Measurements from ENCODE around the gene RAMAC.
"Not testable (repeated sequence)": the region's sequence is repeated elsewhere in the genome, so short reads cannot be mapped to it uniquely, and the experiment has no call there.

RAMAC gene

DNA sequence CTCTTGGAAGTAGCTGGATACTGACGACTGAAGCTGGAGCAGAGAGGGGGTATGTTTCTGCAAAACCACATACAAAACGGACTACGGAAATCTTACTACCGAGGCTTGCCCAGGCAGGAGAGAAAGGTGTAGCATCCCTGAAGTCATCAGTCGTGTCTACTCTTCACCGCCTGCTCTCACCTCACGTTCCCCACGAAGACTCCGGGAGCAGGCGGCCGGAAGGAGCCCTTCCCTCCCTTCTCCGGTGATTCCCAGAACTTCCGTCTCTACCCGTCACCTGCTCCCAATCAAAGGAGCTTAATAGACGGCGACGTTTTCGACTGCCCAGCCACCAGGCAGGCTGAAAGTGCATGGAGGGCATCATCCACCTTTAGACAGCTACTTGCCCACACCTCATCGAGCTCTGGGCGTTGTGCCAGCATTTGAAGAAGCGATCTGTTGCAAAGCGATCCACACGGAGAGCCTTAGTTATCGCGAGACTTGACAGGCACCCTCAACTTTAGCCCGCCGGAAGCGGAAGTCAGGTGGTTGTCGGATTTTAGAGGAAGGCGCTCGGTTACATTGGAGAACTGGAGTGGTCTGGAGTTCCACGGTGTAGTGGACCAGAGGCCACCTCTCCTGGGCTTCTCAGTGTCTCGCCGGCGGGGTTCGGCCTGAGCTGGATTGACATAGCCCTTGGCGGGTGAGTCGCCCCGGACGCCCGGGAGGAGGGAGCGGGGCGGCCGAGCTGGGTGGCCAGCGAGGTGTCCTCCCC, at the start of gene RAMAC:
RAMAC (plus strand) TSS at position 523 of the 754 bp plus-strand sequence. CDS start 2,809 bp downstream, outside the sequence.
- DNase-seq (ENCODE audit: low spot score) = peak; percentile 92

DNA sequence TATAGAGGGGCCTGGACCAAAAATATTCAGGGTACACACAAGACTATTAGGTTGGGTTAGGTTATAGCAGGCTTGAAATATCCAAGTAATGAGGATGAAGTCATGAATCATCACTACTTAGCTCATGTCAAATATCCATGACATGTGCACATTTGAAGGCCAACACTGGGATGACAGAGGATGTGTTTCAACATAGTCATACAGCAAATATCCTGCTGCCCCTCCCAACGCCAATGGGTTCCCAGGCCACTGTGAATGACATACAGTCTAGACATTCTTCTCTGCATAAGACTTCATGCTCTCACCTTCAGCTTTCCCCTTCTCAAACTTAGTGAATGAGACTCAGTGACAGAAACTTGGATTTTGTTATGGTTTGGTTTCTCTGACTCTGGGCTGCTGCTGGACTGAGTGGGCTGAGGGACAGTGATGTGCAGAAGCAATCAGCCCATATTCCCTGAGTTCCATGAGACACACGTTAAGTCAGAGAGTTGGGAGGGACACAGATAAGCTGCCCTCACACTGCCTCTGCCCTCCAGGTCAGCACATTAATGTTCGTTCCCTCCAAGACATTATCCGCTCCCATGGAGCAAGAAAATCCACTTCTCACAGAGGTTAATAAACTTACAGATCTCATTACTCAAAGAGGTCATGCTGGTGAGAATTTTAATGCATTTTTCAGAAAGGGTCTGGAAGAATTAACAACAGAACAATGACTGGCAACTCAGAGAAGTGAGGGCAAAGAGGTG, 48.9 kb upstream of the RAMAC start:
- peak; percentile 31 for DNase-seq (ENCODE audit: low spot score)

DNA sequence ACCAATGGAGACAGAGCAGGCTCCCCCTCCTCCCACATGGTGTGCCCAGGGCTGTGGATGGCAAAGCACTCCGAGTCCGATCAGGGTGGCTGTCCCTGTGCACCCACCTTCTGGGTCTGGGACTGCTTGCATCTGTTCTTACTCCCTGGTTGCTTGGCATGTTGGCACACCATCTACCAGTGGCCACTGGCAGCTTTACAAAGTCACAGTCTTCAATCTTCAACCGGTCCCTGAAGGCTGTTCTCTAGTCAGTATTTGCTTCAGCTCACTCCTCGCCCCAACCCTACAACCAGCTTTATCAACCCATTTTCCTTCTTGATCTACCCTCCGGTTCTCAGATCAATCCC, 48.3 kb upstream of the RAMAC start:
- no peak for DNase-seq (ENCODE audit: low spot score)

DNA sequence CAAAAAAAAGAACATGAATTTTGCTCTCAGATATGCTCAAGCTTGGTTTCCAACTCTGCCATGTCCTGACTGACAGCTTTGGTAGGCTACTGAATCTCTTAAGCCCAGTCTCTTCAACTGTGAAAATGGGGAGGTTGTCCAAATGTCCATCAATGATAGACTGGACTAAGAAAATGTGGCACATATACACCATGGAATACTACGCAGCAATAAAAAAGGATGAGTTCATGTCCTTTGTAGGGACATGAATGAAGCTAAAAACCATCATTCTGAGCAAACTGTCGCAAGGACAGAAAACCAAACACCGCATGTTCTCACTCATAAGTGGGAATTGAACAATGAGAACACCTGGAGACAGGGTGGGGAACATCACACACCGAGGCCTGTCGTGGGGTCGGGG, 46.3 kb upstream of the RAMAC start:
- DNase-seq (ENCODE audit: low spot score) = not testable (repeated sequence)

DNA sequence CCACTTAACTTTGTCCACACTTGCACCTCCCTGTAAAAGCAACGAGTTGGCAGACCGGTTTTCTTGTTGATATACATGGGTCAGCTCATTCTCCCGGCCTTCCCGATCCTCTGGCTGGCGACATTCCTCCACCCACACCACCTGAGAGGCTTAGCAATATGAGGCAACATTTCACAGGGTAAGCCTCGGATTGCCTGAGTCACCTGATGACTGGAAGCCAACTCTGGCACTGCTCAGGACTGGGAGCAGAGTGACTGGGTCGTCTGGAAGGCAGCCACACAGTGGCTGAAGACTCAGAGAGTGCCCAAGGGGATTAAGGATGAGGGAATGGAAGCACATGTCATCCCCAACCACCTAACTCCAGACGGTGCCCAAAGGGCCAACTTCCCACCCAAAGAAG, 43.3 kb upstream of the RAMAC start:
- peak; percentile 27 for DNase-seq (ENCODE audit: low spot score)

DNA sequence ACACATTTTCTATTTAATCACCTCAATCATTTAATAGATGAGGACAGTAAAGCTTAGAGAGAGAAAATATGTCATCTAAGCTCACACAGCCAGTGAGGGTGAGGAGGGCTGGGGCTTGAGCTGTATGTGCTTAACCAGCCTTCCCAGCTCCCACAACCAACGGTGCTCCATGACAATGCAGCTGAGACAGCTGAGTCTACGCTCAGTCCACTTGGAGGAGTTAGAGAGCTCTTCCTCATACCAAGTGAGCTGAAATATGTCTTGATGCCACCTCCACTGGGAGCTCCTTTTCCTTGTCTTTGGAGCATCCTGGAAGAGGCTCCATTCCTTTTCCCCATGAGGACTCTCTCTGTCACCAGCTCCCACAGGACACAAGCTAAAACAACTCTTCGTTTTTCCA, 42.8 kb upstream of the RAMAC start:
- DNase-seq (ENCODE audit: low spot score) = no peak

DNA sequence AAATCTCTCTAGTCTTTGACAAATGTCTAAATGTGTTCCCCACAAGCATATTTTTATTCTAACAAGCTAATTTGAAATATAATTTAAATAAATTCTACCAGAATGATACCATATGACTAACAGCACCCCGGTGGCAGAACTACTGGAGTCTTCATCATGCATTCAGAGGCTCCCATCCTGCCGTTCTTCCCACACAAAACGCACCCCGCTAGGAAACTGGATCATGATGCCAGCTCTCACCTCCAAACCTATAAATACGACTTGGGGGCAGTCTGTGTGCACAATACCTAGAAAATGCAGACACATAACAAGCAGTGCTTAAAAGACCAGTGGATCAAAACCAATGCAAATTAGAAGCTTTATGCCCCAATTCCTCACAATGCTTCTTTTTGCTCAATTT, 42.0 kb upstream of the RAMAC start:
- DNase-seq (ENCODE audit: low spot score) = no peak

DNA sequence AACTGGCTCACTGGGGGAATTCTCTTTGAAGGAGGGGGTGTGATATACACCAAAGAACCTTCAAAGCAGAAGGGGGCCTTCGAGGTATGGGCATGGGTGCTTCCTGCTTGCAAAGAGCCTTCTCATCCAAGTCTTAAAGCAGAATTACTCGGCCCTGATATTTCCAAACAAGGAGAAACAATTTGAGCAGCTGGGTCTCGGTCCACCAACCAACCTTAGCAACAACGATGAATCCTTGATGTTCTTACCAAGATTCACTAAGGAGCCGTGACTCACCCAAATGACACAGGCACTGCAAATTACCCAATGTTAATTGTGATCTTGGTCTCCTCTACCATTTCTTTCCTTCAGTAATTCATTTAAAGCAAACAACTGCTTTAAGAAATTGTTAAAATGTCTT, 41.2 kb upstream of the RAMAC start:
- DNase-seq (ENCODE audit: low spot score) = no peak

DNA sequence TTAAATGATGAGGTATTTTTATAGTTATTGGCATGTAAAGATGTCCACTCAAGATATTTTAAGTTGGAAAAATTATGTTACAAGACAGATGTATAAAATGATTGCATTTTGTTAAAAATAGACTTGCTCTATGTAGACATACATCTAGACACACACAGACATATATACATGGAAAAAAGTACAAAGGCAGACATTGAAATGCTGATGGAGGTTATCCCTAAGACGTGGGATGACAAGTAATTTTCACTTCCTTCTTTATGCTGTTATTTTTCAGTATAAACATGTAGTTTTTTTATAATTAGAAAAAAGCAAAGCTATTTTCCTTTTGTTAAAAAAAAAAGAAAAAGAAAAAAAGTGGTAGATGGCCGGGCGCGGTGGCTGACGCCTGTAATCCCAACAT, 40.7 kb upstream of the RAMAC start:
- no peak for DNase-seq (ENCODE audit: low spot score)

DNA sequence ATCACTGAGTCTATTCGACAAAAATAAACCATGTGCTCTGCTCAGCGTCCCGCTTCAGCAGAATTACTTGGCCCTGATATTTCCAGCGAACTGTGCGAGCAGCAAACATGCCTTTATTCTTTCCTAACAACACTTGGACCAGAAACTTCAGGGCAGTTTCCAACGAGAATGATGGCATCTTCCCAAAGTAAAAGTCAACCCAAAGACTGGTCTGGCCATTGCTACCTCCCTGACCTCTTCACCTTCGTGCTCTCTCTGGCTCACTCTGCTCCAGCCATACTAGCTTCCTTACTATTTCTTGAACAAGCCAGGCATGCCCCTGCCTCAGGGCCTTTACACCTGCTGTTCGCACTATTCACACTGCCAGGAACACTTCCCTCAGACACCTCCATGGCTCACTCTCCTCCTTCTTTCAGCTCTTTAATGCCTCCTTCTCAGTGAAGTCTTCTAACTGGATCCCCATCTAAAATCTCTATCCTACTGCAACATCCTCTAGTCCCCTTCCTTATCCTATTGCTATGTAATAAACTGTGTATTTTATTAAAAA, 39.8 kb upstream of the RAMAC start:
- DNase-seq (ENCODE audit: low spot score) = no peak

DNA sequence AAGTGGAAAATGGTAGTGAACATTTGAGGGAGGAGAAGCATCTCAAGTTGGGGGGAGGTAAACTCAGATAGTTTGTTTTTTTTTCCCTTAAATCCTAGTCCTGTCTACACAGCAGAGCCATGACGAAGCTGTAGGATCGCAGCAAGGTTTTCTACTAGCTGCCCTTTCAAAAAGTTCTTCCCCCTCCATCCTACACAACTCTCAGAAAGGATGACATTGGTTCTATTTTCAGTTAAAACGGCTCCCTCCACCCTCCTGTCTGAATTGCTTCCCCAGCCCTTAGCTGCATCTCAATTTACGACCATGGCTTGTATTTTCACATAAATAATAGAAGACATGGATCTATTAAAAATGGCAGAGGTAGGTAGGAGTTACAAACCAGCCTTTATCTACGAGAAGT, 35.7 kb upstream of the RAMAC start:
- DNase-seq (ENCODE audit: low spot score) = no peak

DNA sequence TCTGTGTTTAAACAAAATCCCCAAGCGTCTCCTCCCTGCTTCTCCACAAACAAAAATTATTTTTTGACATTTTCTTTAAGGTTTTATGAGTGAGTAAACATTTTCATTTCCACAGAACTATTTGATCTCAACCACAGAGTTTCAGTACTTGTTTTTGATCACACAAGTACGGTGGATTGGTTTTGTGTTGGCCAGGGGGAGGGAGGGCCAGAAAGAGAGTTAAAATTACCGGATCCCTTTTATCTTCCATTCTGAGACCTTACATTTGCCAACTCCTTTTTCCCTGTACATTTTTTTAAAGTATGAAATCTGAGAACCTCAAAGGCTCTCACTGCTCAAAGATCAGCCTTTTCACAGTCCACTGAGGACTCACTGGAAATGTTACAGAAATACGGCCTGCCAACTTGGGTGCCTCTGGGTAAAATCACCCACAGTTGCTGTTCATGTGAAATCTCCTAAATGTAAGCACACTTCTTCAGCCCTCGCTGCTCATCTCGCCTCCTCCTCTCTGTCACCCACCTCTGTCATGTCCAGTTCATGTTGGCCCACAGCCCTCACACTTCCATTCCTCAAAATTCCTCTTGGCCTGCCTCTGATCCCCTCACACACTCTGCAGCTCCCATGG, 35.2 kb upstream of the RAMAC start:
- no peak for DNase-seq (ENCODE audit: low spot score)

DNA sequence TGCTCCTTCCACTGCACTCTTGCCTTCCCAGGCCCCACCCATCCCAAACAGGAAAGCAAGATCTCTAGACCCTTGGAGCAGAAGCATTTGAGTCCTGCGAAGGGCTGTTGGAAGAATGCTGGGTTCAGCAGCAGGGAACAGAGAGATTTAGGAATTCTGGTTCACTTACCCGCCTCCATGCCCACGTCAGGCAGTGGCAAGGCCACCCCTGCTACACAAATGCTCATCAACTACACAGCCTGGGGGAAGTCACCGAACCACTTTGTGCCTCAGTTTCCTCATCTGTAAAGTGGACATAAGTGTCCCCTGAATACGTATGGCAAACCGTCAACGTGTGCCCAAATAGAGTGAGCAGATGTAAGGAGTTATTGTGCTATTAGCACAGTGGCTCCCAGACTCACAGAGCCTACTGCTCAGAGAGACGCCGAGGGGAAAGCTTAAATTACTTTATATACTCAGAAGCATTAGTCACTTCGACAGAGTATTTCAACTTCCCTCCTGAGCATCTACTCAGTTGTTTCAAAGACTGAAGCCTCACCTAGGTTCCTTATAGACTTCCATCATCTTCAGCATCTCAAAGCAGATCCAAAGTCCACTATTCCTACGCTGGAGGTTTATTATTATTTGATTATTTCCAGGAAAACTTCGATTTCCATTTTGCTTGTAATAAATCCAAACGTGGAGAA, 34.4 kb upstream of the RAMAC start:
- DNase-seq (ENCODE audit: low spot score) = peak; percentile 26

DNA sequence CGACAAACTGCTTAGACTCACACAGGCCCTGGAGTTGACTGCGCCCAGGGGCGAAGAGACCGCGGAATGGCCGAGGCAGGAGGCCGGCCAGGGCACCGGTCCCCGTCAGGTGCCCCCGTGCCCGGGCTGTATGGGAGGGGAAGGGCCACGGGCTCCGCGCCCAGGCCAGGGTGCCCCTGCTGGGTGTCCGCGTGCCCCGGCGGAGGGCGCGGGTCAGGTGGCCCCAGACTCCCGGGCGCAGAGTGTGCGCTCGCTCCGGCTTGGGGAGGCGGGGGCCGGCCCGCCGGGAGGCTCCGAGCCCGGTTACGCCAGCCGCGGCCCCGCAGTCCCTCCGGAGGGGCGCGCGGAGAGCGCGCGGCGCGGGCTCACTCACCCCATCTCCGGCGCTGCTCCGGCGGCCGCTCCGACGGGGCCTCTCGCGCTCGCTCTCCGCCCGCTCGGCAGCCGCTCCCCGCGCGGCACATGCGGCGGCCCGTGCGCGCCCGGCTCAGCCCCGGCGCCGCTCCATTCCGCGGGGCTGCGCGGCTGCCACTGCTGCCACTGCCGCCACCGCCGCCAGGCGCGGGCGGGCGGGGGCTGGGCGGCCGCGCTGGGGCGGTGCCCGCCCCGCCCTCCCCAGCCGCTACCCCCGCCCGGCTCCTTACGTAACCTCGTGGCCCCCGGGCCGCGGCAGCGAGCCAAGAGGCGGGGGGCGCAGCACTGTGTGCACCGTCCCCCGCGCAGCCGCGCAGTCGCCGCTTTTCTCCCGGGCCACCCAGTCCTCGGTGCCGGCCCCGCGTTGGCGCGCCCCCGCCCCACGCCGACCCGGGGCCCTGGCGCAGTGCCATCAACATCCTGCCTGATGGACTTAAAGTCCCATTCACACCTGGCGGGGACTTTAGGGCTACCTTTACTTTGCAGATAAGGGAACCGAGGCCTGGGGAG, 33.6 kb upstream of the RAMAC start, which contains the start of gene HOMER2:
HOMER2 (minus strand) TSS at position 563 of the 924 bp plus-strand sequence; CDS start at position 378, 185 bp downstream.
- peak; percentile 64 for DNase-seq (ENCODE audit: low spot score)

DNA sequence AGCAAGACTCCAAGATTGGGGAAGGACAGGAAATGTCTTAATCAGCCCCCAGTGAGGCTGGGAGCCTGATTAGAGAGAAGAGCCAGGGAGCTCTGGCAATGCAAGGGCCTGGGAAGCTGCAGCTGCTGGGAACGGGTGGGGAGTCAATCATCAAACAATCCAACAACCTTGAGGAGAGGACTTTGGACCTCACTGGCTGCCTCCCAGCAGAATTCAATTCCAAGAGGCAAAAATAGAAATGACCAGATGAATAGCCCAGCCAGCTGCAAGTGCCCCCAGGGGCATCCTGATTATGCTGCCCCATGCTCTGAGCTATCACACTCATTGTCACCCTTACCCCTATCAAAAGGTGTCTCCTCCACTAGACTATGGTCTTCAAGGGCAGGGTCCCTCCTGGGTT, 27.4 kb upstream of the RAMAC start:
- no peak for DNase-seq (ENCODE audit: low spot score)

DNA sequence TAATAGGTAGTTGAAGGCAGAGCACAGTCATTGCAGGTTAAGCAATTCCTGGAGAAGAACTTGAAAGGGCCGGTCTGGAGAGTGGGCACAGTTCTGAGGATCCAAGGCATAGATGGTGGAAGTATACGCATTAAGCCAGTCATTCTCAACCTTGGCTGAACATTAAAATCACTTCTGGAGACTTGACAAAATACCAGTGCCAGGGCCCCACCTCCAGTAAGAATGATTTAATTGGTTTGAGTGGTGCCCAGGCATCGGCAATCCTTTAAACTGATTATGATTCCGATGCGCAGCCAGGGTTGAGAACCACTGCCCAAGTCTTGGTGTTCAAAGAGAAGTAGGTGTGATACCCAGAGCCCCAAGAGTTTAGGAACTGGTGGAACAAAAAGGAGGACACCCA, 26.6 kb upstream of the RAMAC start:
- no peak for DNase-seq (ENCODE audit: low spot score)

DNA sequence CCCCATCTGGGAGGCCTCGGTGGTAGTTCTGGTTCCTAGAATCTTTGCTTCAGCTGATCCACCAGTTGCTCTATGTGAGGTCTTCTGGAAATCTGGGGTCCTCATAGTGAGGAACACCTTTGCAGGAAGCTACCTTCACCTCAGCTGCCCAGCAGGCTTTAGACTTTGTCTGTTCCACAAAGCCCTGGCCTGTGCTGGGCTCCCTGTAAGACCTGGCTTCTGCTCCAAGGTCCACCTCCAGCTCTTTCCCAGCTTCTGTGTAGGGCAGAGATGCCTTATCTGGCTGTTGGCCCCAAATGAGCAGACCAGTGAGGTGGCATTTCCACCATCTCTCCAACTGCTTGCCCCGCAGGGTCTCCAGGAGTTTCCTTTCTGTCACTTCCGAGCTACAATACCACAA, 25.2 kb upstream of the RAMAC start:
- DNase-seq (ENCODE audit: low spot score) = no peak

DNA sequence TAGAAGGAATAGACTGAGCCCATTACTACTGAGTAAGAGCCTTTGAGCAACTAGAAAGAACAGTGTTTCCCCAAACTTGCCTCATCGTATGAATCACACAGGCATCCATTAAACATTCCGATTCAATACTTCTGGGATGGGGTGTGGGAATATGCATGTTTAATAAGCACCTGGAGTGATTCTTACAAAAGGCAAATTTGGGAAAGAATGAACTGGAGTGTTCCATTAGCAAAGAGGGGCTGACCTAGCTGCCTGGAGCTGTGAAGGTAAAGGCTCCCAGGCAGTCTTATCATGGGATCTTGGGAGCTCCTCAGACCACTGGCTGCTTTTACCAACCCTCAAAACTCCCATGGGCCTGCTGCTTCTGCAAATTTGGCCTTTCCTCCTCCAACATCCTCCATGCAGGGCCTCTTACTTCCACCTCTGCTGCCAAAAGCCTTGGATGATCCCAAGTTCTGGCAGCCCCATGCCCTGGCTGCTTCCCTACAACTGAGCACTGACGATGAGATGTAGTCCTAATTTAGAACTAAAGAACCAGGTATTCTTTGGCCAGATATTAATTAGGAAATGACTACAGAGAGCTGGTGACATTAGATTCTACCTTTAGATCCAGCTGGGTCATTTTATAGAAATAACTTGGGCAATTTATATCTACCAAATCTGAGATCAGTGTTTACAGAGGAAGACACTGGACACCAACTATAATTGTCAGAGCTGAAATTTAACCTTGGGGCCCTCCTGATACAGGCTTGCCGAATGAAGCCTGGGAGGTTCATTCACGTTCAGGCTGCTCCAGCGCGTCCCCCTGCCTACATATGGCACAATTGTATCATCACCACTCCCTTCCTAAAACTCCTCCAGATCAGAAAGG, 22.3 kb upstream of the RAMAC start:
- DNase-seq (ENCODE audit: low spot score) = no peak

DNA sequence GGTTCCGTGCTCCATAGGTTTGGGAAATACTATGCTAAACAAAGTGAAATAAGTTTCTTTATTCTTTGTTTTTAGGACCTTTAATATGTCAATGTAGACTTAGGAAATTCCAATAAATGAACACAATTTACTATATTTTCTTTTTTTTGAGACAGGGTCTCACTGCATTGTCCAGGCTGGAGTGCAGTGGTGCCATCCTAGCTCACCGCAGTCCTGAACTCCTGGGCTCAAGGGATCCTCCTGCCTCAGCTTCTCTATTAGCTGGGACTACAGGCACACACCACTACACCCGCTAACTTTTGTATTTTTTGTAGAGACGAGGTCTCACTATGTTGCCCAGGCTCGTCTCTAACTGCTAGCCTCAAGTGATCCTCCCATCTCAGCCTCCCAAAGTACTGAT, 21.1 kb upstream of the RAMAC start:
- DNase-seq (ENCODE audit: low spot score) = no peak

DNA sequence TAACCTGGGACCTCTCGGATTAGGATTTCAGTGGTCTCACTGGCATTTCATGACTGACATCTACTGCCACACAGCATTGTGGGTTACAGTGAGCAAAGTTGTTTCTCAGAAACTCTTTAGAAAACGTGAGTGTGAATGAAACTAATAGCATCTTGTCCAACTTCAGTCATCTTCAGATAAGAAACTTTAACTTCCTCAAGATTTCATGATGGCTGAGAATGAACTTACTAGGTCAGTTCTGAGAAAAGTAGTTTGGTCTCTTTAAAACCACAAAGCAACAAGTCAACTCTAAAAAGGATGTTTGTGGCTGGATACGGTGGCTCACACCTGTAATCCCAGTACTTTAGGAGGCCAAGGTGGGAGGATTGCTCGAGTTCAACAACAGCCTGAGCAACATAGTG, 19.3 kb upstream of the RAMAC start:
- DNase-seq (ENCODE audit: low spot score) = no peak

All from AG08396 (cell line).